Stimulated activated CD4-positive, alpha-beta T cell treated with anti-CD3 and anti-CD28 coated beads, Interleukin-1b, Interleukin-23, amount 100 ng/mL, for 4 hours (primary cell): ENCODE data around the gene HSP90B1.

Source experiments
- DNase-seq, 2 donors: peaks; one replicate each; pipeline ENCODE4 v3.0.0-alpha.2; 2020; ENCODE audit warnings: low read depth in 2 of 2

The HSP90B1 gene

DNA sequence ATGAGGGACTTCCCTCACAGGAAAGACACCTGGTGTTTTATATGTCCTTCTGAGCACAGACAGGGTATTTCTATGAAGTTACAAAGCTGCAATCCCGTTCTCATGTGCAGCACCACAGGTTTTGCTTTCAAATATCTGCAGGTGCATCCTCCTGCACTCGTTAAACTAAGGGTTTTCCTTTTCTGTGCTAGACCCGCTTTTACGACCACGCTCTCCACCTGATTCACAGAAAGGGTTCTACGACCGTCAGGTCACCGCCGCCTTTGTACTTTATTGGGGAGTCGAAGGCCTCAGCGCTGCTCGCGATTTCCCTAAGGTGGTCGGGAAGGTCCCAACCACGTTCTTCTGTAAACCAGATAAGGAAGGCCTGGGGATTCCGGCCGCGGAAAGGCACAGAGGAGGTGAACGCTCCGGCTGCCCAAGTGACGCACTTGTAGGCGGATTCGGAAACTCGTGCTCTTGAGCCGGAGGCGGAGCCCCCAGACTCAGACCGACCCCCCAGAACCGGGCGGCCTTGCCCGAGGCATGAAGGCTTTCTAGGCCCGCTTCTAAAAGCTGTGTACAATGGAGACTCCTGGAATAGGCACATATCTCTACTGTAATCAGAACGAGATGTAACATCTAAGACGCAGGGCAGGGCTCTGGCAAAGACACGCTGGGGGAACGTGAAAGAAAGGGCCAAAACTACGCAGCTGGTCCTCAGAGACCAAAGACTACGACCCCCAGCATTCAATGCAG, 995 bp upstream of the HSP90B1 start:
- peak; percentile 60 to 75 for DNase-seq

DNA sequence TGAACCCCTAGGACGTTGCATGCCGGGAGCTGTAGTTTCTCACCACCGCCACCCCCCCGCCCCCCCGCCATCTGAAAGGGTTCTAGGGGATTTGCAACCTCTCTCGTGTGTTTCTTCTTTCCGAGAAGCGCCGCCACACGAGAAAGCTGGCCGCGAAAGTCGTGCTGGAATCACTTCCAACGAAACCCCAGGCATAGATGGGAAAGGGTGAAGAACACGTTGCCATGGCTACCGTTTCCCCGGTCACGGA, 501 bp upstream of the HSP90B1 start:
- DNase-seq, result no peak

DNA sequence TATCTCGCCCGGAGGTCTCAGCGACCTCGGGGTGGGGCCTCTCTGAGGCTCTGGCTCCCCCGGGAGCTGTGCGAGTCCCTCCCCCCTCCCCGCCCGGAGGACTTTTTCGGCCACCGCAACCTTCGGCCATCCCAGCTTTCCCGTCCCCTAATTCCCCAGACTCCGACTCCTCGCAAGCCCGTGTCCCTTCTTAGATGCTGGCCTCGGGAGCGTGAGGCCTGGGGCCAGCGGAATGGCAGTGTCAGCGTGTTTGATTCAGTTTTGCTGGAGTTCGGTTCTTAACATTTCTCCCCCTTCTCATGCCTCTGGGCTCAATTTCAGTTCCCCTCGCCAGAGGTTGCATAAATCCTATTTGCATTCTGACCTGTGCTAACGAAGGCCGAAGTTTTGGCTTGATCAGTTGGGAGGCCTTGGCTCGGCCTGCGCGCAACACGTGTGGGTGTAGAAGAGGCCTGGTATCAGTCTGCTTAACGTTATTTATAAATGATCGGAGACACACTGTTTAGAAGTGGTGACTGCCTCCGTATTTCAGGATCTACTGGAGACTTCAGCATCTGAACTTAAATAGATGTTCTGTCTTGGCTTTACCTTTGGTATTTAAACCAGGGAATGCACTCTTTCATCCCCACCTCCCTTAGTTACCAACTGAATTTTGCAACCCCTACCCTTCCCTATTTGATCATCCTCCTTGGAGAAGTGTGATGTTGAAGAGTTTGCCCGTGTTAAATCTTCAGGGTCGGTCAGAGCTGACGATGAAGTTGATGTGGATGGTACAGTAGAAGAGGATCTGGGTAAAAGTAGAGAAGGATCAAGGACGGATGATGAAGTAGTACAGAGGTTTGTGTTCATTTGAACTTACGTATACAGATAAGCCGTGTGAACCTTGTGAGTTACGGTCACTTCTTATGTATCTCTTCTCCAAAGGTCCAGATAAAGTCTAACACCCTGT, 851 bp downstream of the HSP90B1 start:
- peak; percentile 11 to 22 for DNase-seq

DNA sequence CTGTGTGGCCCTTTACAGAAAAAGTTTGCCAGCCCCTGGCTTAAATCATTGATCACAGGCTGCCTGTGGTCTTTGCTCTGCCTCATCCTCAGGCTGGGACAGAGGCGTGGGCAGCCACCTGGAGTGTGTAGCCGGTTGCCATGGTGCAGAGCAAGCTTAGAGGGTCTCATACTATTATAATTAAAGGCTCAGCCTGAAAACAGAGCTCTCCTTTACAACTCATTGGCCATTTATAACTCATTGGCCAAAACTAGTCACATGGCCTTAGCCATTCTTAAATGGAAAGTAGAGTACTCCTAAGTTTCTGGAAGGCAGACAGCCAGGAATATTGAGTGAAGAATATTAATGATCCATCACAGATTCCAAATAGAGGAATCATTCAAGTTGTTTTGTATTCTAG, 3.0 kb downstream of the HSP90B1 start:
- DNase-seq, result no peak

DNA sequence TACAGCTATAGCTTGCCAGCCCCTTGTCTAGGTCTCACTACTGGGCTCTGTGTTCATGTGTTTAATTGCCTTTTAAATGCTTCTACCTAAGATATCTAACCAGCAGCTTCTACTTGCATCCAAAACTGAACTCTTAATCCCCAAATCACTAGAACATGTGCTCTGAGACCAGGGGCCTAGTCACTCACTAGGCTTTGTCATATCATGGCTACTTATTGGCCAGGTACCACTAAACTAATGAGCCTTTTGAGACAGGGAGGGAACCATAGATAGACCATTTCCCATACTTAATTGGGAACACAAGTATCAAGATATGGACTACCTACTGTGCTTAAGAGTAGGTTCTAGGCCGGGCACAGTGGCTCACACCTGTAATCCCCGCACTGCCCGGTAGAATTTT, 6.5 kb downstream of the HSP90B1 start:
- DNase-seq, result no peak

DNA sequence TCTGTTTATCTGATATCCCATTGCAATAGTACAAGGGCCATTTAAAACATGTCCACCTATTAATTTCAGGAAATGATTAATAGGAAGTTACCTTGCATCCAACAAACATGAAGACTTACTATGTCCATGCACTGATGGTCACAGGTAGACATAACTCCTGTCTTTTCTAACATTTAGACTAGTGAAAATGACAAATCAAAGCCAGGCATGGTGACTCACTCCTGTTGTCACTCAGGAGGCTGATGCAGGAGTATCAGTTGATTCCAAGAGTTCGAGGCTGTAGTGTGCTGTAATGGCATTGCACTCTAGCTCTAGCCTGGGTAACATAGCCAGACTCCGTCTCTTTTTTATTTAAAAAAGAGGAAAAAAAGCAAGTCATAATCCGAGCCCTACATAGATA, 14.8 kb downstream of the HSP90B1 start:
- DNase-seq, result no peak

DNA sequence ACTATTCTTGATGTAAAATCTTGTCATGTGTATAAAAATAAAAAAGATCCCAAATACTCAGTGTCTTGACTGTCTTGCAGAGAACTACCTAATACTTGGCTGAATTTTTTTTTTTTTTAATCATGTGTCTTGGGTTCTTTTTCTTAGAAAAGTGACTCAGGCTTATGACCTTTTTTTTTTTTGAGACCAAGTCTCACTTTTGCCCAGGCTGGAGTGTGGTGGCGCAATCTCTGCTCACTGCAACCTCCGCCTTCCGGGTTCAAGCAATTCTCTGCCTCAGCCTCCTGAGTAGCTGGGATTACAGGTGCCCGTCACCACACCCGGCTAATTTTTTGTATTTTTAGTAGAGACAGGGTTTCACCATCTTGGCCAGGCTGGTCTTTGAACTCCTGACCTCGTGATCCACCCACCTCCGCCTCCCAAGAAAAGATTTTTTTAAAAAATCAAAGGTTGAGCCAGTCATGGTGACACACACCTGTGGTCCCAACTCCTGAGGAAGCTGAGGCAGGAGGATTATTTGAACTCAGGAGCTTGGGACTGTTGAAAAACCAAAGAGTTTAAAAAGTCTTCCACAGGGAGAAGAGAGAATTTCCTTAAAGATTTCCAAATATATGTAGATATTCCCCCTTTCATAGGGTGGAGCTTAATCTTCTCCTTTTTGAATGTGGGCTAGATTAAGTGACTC, 17.8 kb downstream of the HSP90B1 start:
- DNase-seq, result no peak

DNA sequence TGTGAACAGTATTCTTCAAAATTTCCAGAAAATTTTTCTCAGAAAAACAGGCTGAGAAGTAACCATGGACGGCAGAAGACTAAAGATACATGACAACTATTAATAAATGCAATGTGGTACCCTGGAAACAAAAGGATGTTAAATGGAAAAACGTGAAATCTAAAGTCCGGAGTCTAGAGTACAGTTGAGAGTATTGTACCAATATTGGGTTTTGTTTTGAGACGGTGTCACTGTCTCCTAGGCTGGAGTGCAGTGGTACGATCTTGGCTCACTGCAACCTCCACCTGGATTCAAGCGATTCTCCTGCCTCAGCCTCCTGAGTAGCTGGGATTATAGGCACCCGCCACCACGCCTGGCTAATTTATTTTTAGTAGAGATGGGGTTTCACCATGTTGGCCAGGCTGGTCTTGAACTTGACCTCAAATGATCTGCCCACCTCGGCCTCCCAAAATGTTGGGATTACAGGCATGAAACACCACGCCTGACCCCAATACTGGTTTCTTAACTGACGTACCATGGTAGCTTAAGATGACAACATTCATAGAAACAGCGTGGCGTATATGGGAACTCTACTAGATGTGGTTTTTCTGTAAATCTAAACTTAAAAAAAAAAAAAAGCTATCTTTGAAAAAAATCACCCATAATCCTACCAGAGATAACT, 18.7 kb downstream of the HSP90B1 start:
- DNase-seq, result no peak

DNA sequence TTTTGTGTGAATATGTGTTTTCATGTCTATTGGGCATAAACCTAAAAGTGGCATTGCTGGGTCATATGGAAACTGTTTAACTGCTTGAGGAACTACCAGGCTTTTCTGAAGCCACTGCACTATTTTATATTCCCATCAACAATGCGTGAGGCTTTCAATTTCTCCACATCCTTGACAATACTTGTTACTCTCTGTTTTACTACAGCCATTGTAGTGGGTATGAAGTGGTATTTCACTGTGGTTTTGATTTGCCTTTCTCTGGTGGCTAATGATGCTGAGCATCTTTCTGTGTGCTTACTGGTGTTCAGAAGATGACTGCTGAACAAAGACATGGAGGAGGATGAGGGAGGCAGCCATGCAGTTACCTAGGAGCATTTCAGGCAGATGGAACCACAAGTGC, 22.3 kb downstream of the HSP90B1 start:
- DNase-seq, result no peak

DNA sequence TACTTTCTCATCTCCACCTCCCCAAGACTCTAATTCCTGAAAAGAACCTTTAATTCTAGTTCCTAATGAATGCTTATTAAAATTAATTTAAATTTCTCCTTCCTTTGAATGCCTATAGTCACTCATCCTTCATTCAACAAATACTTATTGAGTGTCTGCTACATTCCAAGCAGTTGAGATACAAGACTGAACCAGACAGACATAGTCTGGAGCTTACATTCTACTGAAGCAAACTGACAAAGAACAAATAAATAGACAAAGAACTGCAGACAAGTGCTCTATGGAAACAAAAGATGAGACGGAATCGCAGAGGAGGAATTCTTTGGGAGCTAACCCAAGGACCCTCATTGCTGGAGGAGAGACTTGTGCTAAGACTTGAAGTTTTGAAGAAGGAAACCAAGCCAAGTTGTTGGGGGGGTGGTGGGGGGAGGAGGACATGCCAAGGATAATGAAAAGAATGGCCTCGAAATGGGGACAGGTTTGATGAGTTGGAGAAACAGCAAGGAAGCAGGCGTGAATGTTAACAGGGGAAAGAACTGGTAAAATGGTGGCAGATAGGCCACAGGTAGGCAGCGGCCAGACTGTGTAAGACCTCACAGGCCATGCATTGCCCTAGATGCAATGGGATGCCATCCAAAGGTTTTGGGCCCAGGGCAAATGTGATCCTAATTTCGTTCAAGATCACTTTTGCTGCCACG, 25.8 kb downstream of the HSP90B1 start:
- no peak for DNase-seq

DNA sequence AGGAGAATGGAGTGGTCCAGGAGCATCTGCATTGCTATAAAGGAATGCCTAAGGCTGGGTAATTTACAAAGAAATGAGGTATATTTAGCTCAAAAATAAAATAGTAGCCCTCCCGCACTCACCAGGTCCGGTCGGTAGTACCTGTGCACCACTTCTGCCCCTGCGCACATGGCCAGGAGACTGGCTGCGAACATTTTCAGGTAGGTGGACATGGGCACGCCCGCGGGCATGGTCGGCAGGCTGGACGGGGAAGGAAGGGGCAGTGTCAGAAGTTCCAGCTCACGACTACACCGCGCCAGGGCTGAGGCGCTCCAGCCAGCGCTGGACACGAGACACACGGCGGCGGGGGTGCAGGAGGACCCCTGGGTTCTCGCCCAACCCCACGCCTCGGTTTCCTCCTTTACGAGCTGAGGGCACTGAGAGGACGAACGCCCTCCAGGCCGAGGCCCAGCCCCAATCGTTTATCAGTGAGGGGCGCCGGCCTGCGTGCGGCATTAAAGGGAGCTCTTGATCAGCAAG, 26.4 kb downstream of the HSP90B1 start:
- DNase-seq, result no peak

DNA sequence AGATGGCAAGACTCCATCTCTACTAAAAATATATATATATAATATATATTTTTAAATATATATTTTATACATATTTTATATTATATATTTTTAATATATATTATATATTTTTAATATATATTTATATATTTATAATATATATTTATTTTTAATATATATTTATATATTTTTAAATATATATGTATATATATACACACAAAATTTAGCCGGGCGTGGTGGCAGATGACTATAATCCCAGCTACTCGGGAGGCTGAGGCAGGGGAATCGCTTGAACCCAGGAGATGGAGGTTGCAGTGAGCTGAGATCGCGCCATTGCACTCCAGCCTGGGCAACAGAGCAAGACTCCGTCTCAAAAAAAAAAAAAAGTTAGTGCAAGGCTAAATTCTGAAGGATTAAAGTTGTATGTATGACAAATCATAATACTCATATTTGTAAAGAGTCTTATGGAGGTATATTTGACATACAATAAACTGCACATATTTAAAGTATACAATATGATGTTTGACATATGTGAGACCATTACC, 27.7 kb downstream of the HSP90B1 start:
- no peak for DNase-seq

DNA sequence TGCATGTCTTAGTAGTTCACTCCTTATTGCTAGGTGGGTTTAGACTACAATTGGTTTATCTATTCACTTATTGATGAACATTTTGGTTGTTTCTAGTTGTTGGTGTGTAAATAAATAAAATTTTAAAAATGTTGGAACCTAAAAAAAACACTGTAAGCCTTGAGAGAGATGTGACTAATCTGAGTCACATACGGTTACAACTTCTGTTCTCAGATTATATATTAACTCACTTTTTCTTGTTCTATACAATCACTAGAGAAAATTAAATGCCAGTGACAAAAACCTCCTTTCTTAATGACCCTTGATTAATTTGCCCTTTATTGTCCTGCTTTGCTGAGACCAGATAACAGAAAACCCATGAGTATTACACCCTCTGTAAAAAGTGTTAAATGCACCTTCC, 28.4 kb downstream of the HSP90B1 start:
- DNase-seq, result no peak

DNA sequence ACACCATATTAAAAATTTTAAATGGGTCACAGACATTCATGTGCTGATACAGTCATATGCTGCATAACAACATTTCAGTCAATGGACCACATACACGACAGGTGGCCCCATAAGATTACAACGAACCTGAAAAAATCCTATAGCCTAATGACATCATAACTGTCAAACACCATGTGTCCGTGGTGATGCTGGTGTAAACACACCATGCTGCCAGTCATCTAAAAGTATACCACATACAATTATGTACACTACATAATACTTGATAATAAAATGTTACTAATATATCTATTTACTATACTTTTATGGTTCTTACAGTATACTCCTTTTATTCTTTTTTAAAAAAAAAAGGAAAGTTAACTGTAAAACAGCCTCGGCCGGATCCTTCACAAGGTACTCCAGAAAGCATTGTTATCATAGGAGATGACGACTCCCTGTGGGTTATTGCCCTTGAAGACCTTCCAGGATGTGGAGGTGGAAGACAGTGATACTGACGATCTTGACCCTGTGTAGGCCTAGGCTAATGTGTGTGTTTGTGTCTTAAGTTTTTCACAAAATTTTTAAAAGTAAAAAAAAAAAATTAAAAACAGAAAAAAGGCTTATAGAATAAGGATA, 30.5 kb downstream of the HSP90B1 start:
- DNase-seq, result no peak

DNA sequence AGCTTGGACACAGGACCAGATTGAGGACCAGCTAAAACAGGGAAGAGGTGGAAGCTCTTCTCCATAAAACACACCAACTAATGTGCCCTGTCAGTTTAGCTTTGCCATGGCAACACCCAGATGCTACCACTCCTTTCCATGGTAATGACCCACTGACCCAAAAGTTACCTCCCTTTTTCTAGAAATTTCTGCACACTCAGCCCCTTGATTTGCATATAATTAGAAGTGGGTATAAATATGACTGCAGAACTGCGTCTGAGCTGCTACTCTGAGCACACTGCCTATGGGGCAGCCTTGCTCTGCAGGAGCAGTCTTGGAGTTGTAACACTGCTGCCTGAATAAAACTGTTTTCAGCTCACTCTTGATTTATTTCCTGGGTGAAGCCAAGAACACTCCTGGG, 32.3 kb downstream of the HSP90B1 start:
- DNase-seq, result no peak

DNA sequence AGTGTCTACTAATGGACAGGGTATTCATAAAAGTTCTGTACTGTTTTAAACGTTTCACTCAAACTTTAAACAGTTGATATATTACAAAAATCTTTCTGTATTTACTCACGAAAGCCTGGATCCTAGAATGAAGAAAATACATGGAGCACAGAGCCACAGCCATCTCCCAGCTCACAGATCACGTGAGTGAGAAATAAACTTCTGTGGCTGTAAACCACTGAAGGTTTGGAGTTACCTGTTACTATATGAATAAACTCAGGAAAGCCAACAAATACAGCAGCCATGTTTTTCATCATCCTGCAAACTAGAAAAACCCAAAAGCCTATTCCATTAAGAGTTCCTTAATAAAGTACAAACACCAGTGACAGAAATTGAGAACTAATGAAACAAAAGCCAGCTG, 34.6 kb downstream of the HSP90B1 start:
- DNase-seq, result no peak

DNA sequence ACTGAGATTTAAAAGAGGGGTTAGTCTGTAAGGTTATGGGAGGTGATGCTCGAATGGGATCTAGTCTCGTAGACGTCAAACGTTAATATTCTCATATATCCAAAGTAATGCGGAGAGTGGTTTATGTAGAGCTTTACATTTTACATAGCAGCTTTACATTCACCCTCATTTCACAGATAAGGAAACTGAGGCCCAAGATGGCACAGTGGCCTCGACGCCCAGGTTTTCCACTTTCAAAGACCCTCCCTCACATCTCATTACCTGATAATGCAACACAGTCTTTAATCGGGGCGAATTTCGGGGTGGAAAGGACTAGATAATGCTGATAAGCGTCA, 35.0 kb downstream of the HSP90B1 start:
- no peak for DNase-seq

DNA sequence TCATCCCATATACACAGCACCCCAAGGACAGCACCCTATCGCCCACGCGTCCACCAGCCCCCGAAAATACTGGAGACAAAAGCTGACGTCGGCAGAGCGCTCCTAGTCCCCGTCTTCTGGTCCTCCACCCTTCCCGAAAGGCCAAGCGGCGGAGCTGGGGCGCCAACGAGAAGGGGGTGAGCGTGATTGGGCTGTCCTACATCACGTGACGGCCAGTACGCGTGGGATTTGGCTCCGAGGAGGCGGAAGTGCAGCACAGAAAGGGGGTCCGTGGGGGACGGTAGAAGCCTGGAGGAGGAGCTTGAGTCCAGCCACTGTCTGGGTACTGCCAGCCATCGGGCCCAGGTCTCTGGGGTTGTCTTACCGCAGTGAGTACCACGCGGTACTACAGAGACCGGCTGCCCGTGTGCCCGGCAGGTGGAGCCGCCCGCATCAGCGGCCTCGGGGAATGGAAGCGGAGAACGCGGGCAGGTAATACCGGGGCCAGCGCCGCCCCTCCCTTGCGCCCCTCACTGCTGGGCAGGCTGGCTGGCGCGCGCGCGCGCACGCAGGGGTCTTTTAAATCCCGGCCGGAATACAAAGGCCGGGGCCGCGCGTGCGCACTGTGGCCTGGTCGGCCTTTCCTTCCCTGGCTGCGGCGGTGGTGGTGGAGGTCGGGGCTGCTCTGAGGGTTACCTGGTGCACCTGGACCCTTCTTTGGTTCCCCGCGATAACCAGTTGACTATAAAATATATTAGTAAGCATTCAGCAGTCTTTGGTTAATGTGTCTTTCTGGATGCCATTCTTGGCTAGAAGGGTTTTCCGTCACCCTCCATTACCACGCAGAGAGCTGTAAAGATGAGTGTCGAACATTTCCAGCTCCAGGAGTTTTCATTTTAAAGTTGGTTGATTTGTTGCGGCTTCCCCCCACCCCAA, 35.6 kb downstream of the HSP90B1 start, which contains the start of gene TDG:
Gene TDG (plus strand): TSS at position 283 of the 915 bp plus-strand sequence. CDS start 166 bp downstream, at position 449.
- DNase-seq, result peak; percentile 90

DNA sequence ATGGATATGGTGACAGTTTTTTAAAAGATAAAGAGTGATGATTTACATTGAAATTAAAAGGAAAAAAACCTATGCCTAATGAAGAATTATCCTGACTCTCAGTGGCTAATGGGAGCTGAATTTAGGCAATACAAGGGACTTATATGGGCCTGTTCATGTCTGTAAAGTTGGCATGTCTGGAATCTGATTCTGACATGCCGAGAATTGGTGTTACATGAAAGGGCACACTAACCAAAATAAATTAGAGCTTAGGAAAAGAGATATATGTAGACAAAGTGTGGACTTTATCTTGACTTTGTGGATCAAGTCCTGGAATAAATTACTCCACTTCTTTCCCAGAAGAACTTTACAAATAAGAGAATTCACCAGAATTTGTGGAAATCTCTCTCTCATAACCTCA, 36.5 kb downstream of the HSP90B1 start:
- DNase-seq, result no peak

DNA sequence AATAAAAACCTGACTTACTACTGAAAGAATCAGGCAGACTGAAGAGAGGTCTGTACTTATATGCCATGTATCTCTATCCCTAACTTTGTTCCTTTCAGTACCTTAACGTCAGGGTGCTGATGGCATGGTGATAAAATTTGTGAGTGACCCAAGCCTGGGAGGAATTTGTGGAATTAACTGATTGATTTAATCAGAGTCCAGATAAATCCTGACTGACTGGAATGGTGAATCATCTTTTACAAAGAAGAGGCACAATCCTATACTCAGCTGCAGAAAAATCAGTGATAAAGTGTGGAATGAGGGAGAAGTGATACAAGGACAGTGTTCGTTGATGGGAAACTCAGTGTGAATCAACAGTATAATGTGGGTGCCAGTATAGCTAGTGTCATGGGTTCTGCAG, 39.2 kb downstream of the HSP90B1 start:
- no peak for DNase-seq
